Measurements from ENCODE around the gene MRPL28.
A peak's percentile ranks its signal among the peaks of the same experiment; 100 is the strongest.

The MRPL28 gene

GRCh38 chr16:399340-400019, 29.1 kb upstream of the MRPL28 start:
- Histone ChIP-seq H3K27ac (no peak overlapping the region), H3K4me1 (peaks cover 0 to 34% (median 20%) of the 10 kb centered on the region in 4 donors), H3K9me3 (no peaks in the 10 kb centered on the region), H3K4me3 (no peak overlapping the region), H3K36me3 (peaks cover 0 to 17% (median 0%) of the 10 kb centered on the region in 3 donors), H3K27me3 (no peaks in the 10 kb centered on the region)
- DNase-seq = no peak
- intact Hi-C loops (cut with DNase I; ENCODE audit: low total_unique reads) = loop anchor here (5.0 kb wide), 1 partner anchor 47 kb away; the partner anchor contains the start of gene AXIN1
- TF ChIP-seq CTCF (IDR thresholded peaks at IDR 0.05) = no peak

GRCh38 chr16:398561-399339, 28.4 kb upstream of the MRPL28 start:
- H3K4me1 ChIP-seq = peaks cover 0 to 34% (median 20%) of the 10 kb centered on the region in 4 donors
- H3K27ac ChIP-seq = peak overlapping the region; percentile 86 to 87
- intact Hi-C loops (cut with DNase I; ENCODE audit: low total_unique reads) = no loop called here

GRCh38 chr16:397736-398332, 27.5 kb upstream of the MRPL28 start:
- intact Hi-C loops (cut with DNase I; ENCODE audit: low total_unique reads) = no loop called here

More at GRCh38 chr16:398561-399339, 28.4 kb upstream of the MRPL28 start:
- no peaks in the 10 kb centered on the region for H3K9me3 ChIP-seq
- peaks cover 0 to 17% (median 0%) of the 10 kb centered on the region in 3 donors for H3K36me3 ChIP-seq
- no peak for TF ChIP-seq CTCF (IDR thresholded peaks at IDR 0.05)
- no peak for DNase-seq
- H3K27me3 ChIP-seq = no peaks in the 10 kb centered on the region
- H3K4me3 ChIP-seq = no peak overlapping the region

GRCh38 chr16:397135-397661, 26.9 kb upstream of the MRPL28 start, which contains the start of gene NME4:
Gene NME4 (plus strand): TSS chr16:397199. CDS start chr16:397223, 24 bp downstream.
- peak within 1 kb of the TSS; percentile 86 to 87 for H3K27ac ChIP-seq
- H3K4me3 ChIP-seq = peak within 1 kb of the TSS; percentile 73 to 75
- H3K27me3 ChIP-seq = no peaks in the 10 kb centered on the region
- H3K36me3 ChIP-seq = peaks cover 0 to 17% (median 0%) of the 10 kb centered on the region in 3 donors
- no peak for DNase-seq
- TF ChIP-seq CTCF (IDR thresholded peaks at IDR 0.05) = no peak
- H3K9me3 ChIP-seq = no peaks in the 10 kb centered on the region
- intact Hi-C loops (cut with DNase I; ENCODE audit: low total_unique reads) = no loop called here
- H3K4me1 ChIP-seq = peaks cover 0 to 29% (median 17%) of the 10 kb centered on the region in 4 donors

More at GRCh38 chr16:397736-398332, 27.5 kb upstream of the MRPL28 start:
- Histone ChIP-seq H3K27me3 (no peaks in the 10 kb centered on the region), H3K9me3 (no peaks in the 10 kb centered on the region), H3K4me3 (peak overlapping the region; percentile 73 to 75), H3K27ac (peak overlapping the region; percentile 86 to 87), H3K36me3 (peaks cover 0 to 17% (median 0%) of the 10 kb centered on the region in 3 donors), H3K4me1 (peaks cover 0 to 34% (median 20%) of the 10 kb centered on the region in 4 donors)
- DNase-seq = peak; percentile 83 to 92
- peak; percentile 68 to 71 for TF ChIP-seq CTCF (IDR thresholded peaks at IDR 0.05)

GRCh38 chr16:396605-397004, 26.3 kb upstream of the MRPL28 start:
- peaks cover 0 to 17% (median 0%) of the 10 kb centered on the region in 3 donors for H3K36me3 ChIP-seq
- DNase-seq = peak in 1 of 2 donors; percentile 84
- H3K27me3 ChIP-seq = no peaks in the 10 kb centered on the region
- TF ChIP-seq CTCF (IDR thresholded peaks at IDR 0.05) = no peak
- H3K4me1 ChIP-seq = peaks cover 0 to 28% (median 17%) of the 10 kb centered on the region in 4 donors
- H3K9me3 ChIP-seq = no peaks in the 10 kb centered on the region
- intact Hi-C loops (cut with DNase I; ENCODE audit: low total_unique reads) = no loop called here
- peak overlapping the region; percentile 73 to 75 for H3K4me3 ChIP-seq
- H3K27ac ChIP-seq = peak overlapping the region; percentile 86 to 87

Data from tibial artery (tissue), 4 donors.